ENCODE results near the gene CD38.

GRCh38 chr4:15874671-15875070 lies 96.5 kb downstream of the CD38 start:
- TF ChIP-seq CTCF (IDR thresholded peaks at IDR 0.05; ENCODE audit: low read depth, low read length, poor library complexity, severe bottlenecking) (no peak), EZH2phosphoT487 (IDR thresholded peaks at IDR 0.05; ENCODE audit: borderline replicate concordance, low read length) (no peak)

Measured in DOHH2 (cell line).